Activated naive CD4-positive, alpha-beta T cell treated with anti-CD3 and anti-CD28 coated beads, Interleukin-2, amount 10 ng/mL, durations not matched to agents 7 days and 5 days (primary cell): Measurements from ENCODE around the gene NFAM1.

Experiments used
- CTCF ChIA-PET: fragments of 350-600 bp; sonication (Branson Sonifier 250); formaldehyde crosslinking; loops from one replicate; lab custom pipeline; 2021; ENCODE audit warnings: antibody characterized with exemption; lab: Charles Lee
- DNase-seq: peaks from one replicate; pipeline ENCODE4 v3.0.0-alpha.2; 2020
- H3K27ac Mint-ChIP-seq: one replicate; pipeline ENCODE4 v1.8.0; 2021; ENCODE audit warnings: mild to moderate bottlenecking, moderate library complexity, mixed read lengths
- H3K27me3 Mint-ChIP-seq: one replicate; pipeline ENCODE4 v1.8.0; 2021; ENCODE audit warnings: mild to moderate bottlenecking, mixed read lengths
- H3K36me3 Mint-ChIP-seq: one replicate; pipeline ENCODE4 v1.8.0; 2021; ENCODE audit warnings: mixed read lengths
- H3K4me1 Mint-ChIP-seq: one replicate; pipeline ENCODE4 v1.8.0; 2021; ENCODE audit warnings: mixed read lengths
- H3K4me3 Mint-ChIP-seq: one replicate; pipeline ENCODE4 v1.8.0; 2021; ENCODE audit warnings: mild to moderate bottlenecking, moderate library complexity, mixed read lengths
- H3K9me3 Mint-ChIP-seq: one replicate; pipeline ENCODE4 v1.8.0; 2021; ENCODE audit warnings: mixed read lengths

The NFAM1 gene

DNA sequence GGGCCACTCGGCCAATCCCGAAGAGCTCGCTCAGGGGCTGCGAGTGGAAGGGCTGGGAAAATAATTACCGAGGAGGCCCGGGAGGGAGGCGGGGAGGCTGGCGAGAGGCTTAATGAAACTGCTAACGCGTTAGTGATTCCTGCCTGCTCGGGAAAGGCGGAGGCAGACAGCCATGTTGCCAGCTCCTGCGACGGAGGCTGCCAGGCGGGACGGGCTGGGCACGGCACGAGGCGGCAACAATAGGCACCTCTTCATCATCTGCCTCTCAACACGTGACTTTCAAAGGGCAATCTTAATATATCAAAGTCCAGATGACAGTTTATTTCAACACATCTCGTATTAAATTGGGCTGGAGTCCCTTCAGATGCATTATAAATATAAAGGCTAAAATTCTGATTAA lies 93.7 kb downstream of the NFAM1 start:
- H3K4me3 Mint-ChIP-seq, result no peak overlapping the region
- CTCF ChIA-PET, result no interaction called here
- H3K9me3 Mint-ChIP-seq, result no peaks in the 10 kb centered on the region
- DNase-seq, result no peak
- no peaks in the 10 kb centered on the region for H3K36me3 Mint-ChIP-seq
- H3K4me1 Mint-ChIP-seq, result peaks cover 7% of the 10 kb centered on the region
- H3K27ac Mint-ChIP-seq, result no peak overlapping the region
- peaks cover 60% of the 10 kb centered on the region for H3K27me3 Mint-ChIP-seq

DNA sequence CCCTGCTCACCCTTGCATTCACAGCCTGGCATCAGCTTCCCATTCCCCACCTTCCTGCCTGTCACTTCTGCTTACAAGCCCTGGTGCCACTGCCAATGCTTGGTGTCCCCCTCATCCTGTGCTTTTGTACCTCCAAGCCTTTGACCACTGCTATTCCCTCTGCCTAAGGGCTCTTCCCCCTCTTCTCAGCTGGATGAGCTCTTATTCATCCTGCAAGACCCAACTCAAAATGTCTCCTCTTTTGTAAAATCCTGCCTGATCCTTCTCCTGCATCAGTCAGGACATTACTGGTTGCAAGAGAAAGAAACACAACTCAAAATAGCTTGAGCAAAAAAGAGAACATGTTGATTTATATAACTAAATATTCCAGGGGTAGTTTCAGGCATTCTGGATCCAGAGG lies 94.8 kb downstream of the NFAM1 start:
- CTCF ChIA-PET, result no interaction called here
- Mint-ChIP-seq H3K4me1 (peaks cover 2% of the 10 kb centered on the region), H3K4me3 (no peak overlapping the region), H3K27me3 (peaks cover 53% of the 10 kb centered on the region), H3K27ac (no peak overlapping the region), H3K36me3 (no peaks in the 10 kb centered on the region), H3K9me3 (no peaks in the 10 kb centered on the region)
- DNase-seq, result no peak

DNA sequence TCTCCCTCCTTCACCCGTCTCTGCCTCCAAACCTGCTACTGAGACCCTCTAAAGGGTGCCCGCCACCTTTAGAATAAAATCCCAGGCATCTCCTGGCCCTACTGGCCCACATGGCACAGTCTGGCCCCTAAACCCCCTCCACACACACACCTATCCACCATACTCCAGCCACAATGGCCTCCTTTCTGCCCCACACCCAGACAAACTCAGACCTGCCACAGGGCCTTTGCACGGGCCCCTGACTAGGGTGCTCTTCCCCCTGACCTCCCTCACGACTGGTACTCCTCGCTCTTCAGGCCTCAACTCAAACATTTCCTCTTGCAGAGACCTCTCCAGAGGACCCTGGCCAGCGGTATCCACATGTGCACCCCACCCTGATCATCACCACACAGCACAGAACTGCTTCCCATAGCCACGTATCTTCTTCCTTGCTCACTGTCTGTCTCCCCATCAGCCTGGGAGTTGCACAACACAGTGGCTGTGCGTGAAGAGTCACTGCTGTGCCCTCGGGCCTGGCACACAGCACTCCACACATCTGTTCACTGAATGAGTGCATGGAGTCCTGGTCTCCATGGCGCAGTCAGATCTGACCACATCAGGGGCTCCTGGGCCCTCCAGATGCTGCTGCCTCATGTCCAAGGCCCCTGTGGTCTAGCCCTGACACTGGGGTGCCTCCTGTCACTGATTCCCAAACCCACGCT lies 95.5 kb downstream of the NFAM1 start:
- Mint-ChIP-seq H3K9me3 (no peaks in the 10 kb centered on the region), H3K4me3 (no peak overlapping the region), H3K27me3 (peaks cover 53% of the 10 kb centered on the region), H3K27ac (no peak overlapping the region), H3K36me3 (no peaks in the 10 kb centered on the region), H3K4me1 (no peaks in the 10 kb centered on the region)
- CTCF ChIA-PET, result no interaction called here
- DNase-seq, result no peak

DNA sequence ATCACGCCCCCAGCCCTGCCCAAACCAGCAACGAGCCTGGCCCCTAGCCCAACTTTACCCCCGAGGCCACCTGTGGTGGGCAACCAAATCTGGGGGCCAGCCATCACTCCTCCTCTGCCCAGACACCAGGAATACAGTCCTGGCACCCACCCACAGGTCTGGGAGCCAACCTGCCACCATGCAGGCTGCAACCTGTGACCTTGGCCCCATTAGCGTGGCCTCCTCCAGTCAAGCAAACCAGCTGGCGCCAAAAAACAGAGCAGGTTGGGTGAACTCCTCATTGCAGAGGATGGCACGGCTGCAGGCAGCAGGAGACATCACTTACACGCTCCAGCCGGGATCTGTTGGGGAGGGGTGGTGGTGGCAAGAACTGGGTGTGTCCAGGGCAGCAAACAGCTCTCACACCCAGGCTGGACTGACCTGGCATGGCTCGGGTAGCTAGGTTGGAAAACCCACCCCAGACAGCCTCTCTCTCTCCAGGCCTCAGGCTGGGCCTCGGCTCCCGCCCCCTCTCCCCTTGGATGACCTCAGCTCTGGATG lies 96.3 kb downstream of the NFAM1 start:
- no peaks in the 10 kb centered on the region for H3K4me1 Mint-ChIP-seq
- no peaks in the 10 kb centered on the region for H3K36me3 Mint-ChIP-seq
- DNase-seq, result no peak
- peaks cover 48% of the 10 kb centered on the region for H3K27me3 Mint-ChIP-seq
- CTCF ChIA-PET, result no interaction called here
- no peaks in the 10 kb centered on the region for H3K9me3 Mint-ChIP-seq
- H3K4me3 Mint-ChIP-seq, result no peak overlapping the region
- no peak overlapping the region for H3K27ac Mint-ChIP-seq

GRCh38 chr22:42334875-42335512 lies 97.2 kb downstream of the NFAM1 start:
- H3K4me1 Mint-ChIP-seq, result no peaks in the 10 kb centered on the region
- DNase-seq, result no peak
- H3K27ac Mint-ChIP-seq, result no peak overlapping the region
- CTCF ChIA-PET, result no interaction called here
- no peaks in the 10 kb centered on the region for H3K9me3 Mint-ChIP-seq
- H3K4me3 Mint-ChIP-seq, result no peak overlapping the region
- H3K27me3 Mint-ChIP-seq, result peaks cover 40% of the 10 kb centered on the region
- H3K36me3 Mint-ChIP-seq, result no peaks in the 10 kb centered on the region

- no peaks in the 10 kb centered on the region for H3K36me3 Mint-ChIP-seq
Observed at GRCh38 chr22:42333544-42333943, 98.7 kb downstream of the NFAM1 start.

GRCh38 chr22:42332089-42332488 lies 100.1 kb downstream of the NFAM1 start:
- no peaks in the 10 kb centered on the region for H3K36me3 Mint-ChIP-seq
- no peaks in the 10 kb centered on the region for H3K9me3 Mint-ChIP-seq
- peaks cover 35% of the 10 kb centered on the region for H3K27me3 Mint-ChIP-seq
- peaks cover 15% of the 10 kb centered on the region for H3K4me1 Mint-ChIP-seq
- H3K27ac Mint-ChIP-seq, result no peak overlapping the region
- CTCF ChIA-PET, result no interaction called here
- no peak overlapping the region for H3K4me3 Mint-ChIP-seq
- DNase-seq, result no peak

More at GRCh38 chr22:42333544-42333943, 98.7 kb downstream of the NFAM1 start:
- H3K27ac Mint-ChIP-seq, result no peak overlapping the region
- no peaks in the 10 kb centered on the region for H3K9me3 Mint-ChIP-seq
- H3K4me3 Mint-ChIP-seq, result no peak overlapping the region
- H3K27me3 Mint-ChIP-seq, result peaks cover 41% of the 10 kb centered on the region
- CTCF ChIA-PET, result no interaction called here
- H3K4me1 Mint-ChIP-seq, result peaks cover under 1% of the 10 kb centered on the region
- no peak for DNase-seq

DNA sequence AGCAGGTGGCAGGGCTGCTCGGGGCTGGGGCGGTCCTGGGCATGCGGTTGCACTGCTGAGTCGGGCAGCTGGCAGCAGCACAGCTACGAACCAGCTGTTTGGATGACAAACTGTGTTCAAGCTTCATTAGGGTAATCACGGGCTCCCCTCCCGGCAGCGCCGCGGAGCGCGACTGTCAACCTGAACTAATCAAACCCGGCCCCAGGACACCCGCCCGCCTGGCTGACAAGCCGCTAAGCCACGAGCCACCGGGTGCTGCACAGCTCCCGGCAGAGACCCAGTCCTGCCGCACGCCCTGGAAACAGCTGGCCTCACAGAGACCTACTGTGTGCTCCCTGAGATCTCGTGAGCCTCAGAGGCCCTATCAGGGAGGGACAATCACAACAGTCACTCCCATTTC lies 101.2 kb downstream of the NFAM1 start:
- CTCF ChIA-PET, result no interaction called here
- H3K9me3 Mint-ChIP-seq, result no peaks in the 10 kb centered on the region
- H3K27ac Mint-ChIP-seq, result no peak overlapping the region
- H3K4me3 Mint-ChIP-seq, result no peak overlapping the region
- H3K36me3 Mint-ChIP-seq, result no peaks in the 10 kb centered on the region
- H3K27me3 Mint-ChIP-seq, result peaks cover 29% of the 10 kb centered on the region
- H3K4me1 Mint-ChIP-seq, result peaks cover 25% of the 10 kb centered on the region
- DNase-seq, result no peak
